GM23248 (cell line): ENCODE results near the gene PAXX. TPM values are rescaled to one million over a fixed set of nuclear protein-coding genes. Genes with fewer than 3 reads are reported as not detected.
A peak's percentile ranks its signal among the peaks of the same experiment; 100 is the strongest.

Experiments
- DNase-seq: peaks from one replicate; pipeline ENCODE4 v3.0.0-alpha.2; 2015
- H2AFZ ChIP-seq: fragments of 200-600 bp; sonication (generic); 2 replicates; pipeline ENCODE4 v1.6.1; 2016; ENCODE audit warnings: antibody characterized with exemption
- H3F3A ChIP-seq: fragments of 200-600 bp; sonication (generic); 2 replicates; pipeline ENCODE4 v1.6.1; 2016; ENCODE audit warnings: mild to moderate bottlenecking, antibody characterized with exemption, mixed run types; ENCODE audit not compliant: insufficient read depth
- H3K27ac ChIP-seq: fragments of 200-600 bp; sonication (generic); 2 replicates; pipeline ENCODE4 v1.5.1; 2016; ENCODE audit warnings: mild to moderate bottlenecking
- H3K27me3 ChIP-seq: fragments of 200-600 bp; sonication (generic); replicated peaks from 2 replicates; pipeline ENCODE4 v1.6.1; 2016; ENCODE audit warnings: mild to moderate bottlenecking; ENCODE audit not compliant: insufficient read depth
- H3K36me3 ChIP-seq: fragments of 200-600 bp; sonication (generic); 2 replicates; pipeline ENCODE4 v1.6.1; 2016; ENCODE audit warnings: low read depth, mild to moderate bottlenecking
- H3K4me1 ChIP-seq: fragments of 200-600 bp; sonication (generic); 2 replicates; pipeline ENCODE4 v1.6.1; 2016; ENCODE audit warnings: mild to moderate bottlenecking; ENCODE audit not compliant: insufficient read depth
- H3K4me2 ChIP-seq: fragments of 200-600 bp; sonication (generic); one replicate; pipeline ENCODE4 v1.6.1; 2016; ENCODE audit warnings: mild to moderate bottlenecking; ENCODE audit not compliant: unreplicated experiment
- H3K4me3 ChIP-seq: fragments of 200-600 bp; sonication (generic); 2 replicates; pipeline ENCODE4 v1.5.1; 2016; ENCODE audit warnings: mild to moderate bottlenecking
- H3K79me2 ChIP-seq: fragments of 200-600 bp; sonication (generic); 2 replicates; pipeline ENCODE4 v1.6.1; 2016; ENCODE audit warnings: mild to moderate bottlenecking; ENCODE audit not compliant: insufficient read depth
- H3K9ac ChIP-seq: fragments of 200-600 bp; sonication (generic); 2 replicates; pipeline ENCODE4 v1.6.1; 2016; ENCODE audit warnings: mild to moderate bottlenecking
- H3K9me2 ChIP-seq: fragments of 200-600 bp; sonication (generic); 2 replicates; pipeline ENCODE4 v1.6.1; 2016; ENCODE audit warnings: mixed run types, mild to moderate bottlenecking, moderate library complexity; ENCODE audit not compliant: insufficient read depth
- H3K9me3 ChIP-seq: fragments of 200-600 bp; sonication (generic); one replicate; pipeline ENCODE4 v1.6.1; 2017; ENCODE audit warnings: low read depth
- H4K20me1 ChIP-seq: fragments of 200-600 bp; sonication (generic); 2 replicates; pipeline ENCODE4 v1.6.0; 2016; ENCODE audit not compliant: insufficient read depth
- EZH2 ChIP-seq: fragments of 200-600 bp; sonication (generic); IDR thresholded peaks from 2 replicates; pipeline ENCODE4 v1.6.1; 2018; ENCODE audit warnings: antibody characterized with exemption, mild to moderate bottlenecking; ENCODE audit not compliant: insufficient read depth, poor library complexity, severe bottlenecking
- EZH2phosphoT487 ChIP-seq: fragments of 200-600 bp; sonication (generic); IDR thresholded peaks from 2 replicates; pipeline ENCODE4 v1.6.1; 2018; ENCODE audit warnings: antibody characterized with exemption, moderate library complexity, mild to moderate bottlenecking, low read depth; ENCODE audit not compliant: insufficient read depth
- whole genome bisulfite sequencing, 2 experiments: methylation state at CpG; one replicate each; pipeline ENCODE4 v1.1.6; 2015 to 2017; ENCODE audit warnings: low lambda C conversion rate in 2 of 2, low coverage in 1 of 2; ENCODE audit errors: missing lambda C conversion rate in 2 of 2; 5-methylcytosine and 5-hydroxymethylcytosine counted together
- in situ Hi-C: fragments of 300-500 bp; cut with MboI; formaldehyde crosslinking; loops from 2 replicates; pipeline ENCODE4 v1.15.0; 2020
- polyA plus RNA-seq: library from polyadenylated mRNA; unstranded; fragments of >200 nt; fragmentation: Nextera tagmentation; extraction: Ambion mirVana; gene quantifications from 2 replicates; pipeline ENCODE4 v1.2.1, GENCODE V29; 2016
- total RNA-seq: library from RNA; depleted of rRNA; stranded (reverse); fragments of >200 nt; shearing (Covaris generic); gene quantifications from 2 replicates; pipeline ENCODE4 v1.2.3, GENCODE V29; 2014

Gene PAXX
- total and polyA plus RNA-seq, 2 experiments from 2014 or later = 52.2 to 54.5 TPM

DNA sequence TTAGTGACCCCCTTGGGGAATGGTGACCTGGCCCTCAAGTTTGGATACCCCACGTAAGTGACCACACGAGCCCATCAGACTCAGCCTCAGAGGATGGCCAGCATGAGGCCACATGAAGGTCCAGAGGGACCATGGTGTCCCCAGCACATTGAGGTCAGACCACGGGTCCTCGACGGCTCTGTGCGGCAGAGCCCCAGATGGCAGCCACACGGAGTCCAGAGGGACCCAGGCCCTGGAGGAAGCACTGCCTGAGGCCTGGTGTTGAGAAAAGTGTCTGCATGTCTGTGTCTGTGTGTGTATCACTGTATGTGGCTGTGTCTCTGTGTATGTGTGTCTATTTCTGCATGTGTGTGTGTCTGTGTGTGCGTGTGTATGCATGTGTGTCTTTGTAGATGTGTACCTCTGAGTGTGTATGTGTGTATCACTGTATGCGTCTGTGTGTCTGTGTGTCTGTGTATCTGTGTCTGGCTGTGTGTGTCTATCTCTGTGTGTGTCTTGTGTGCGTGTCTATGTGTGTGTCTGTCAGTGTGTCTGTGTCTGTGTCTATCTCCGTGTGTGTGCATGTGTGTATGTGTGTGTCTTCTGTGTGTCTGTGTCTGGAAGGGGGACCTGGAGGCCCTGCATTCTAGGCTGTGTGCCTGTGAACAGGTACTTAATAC is 8.4 kb upstream of the PAXX start:
- H3K9me3 ChIP-seq = no peaks in the 10 kb centered on the region
- H2AFZ ChIP-seq = no peak overlapping the region
- in situ Hi-C loops = no loop called here
- H3F3A ChIP-seq = no peaks in the 10 kb centered on the region
- H3K9me2 ChIP-seq = no peaks in the 10 kb centered on the region
- no peak for DNase-seq
- H3K36me3 ChIP-seq = no peaks in the 10 kb centered on the region
- no peak overlapping the region for H3K9ac ChIP-seq
- 73 to 75% methylated on average over 11 of the region's 11 CpGs for WGBS, 2 experiments
- TF ChIP-seq EZH2 = no peak
- no peak for TF ChIP-seq EZH2phosphoT487
- no peak overlapping the region for H3K27ac ChIP-seq
- H3K79me2 ChIP-seq = no peaks in the 10 kb centered on the region
- H3K27me3 ChIP-seq = peaks cover 19% of the 10 kb centered on the region; the same call in 1 of the 2 replicates
- no peaks in the 10 kb centered on the region for H4K20me1 ChIP-seq
- H3K4me2 ChIP-seq = no peak overlapping the region
- no peaks in the 10 kb centered on the region for H3K4me1 ChIP-seq
- H3K4me3 ChIP-seq = no peak overlapping the region

GRCh38 chr9:136984464-136985026 is 7.7 kb upstream of the PAXX start:
- TF ChIP-seq EZH2phosphoT487 (no peak), EZH2 (no peak)
- Histone ChIP-seq H3K4me1 (no peaks in the 10 kb centered on the region), H3K27ac (no peak overlapping the region), H3F3A (no peaks in the 10 kb centered on the region), H4K20me1 (no peaks in the 10 kb centered on the region), H2AFZ (no peak overlapping the region), H3K79me2 (no peaks in the 10 kb centered on the region), H3K9me2 (no peaks in the 10 kb centered on the region), H3K4me3 (no peak overlapping the region), H3K9me3 (no peaks in the 10 kb centered on the region), H3K4me2 (no peak overlapping the region), H3K36me3 (no peaks in the 10 kb centered on the region), H3K27me3 (peaks cover 19% of the 10 kb centered on the region; the same call in 1 of the 2 replicates), H3K9ac (no peak overlapping the region)
- in situ Hi-C loops = no loop called here
- 38 to 67% methylated on average over 14 to 18 of the region's 29 CpGs for WGBS, 2 experiments
- no peak for DNase-seq

- Histone ChIP-seq H4K20me1 (no peaks in the 10 kb centered on the region), H2AFZ (no peak overlapping the region), H3F3A (no peaks in the 10 kb centered on the region), H3K4me2 (no peak overlapping the region), H3K36me3 (no peaks in the 10 kb centered on the region), H3K4me3 (no peak overlapping the region), H3K27ac (no peak overlapping the region), H3K4me1 (no peaks in the 10 kb centered on the region), H3K9me2 (no peaks in the 10 kb centered on the region), H3K9ac (no peak overlapping the region), H3K9me3 (no peaks in the 10 kb centered on the region), H3K79me2 (no peaks in the 10 kb centered on the region), H3K27me3 (peaks cover 19% of the 10 kb centered on the region; the same call in 1 of the 2 replicates)
- 4% methylated on average over 21 to 31 of the region's 48 CpGs for WGBS, 2 experiments
- in situ Hi-C loops = no loop called here
- no peak for DNase-seq
- TF ChIP-seq EZH2 (peak; percentile 44), EZH2phosphoT487 (no peak)
Measured at GRCh38 chr9:136985027-136985602, 7.1 kb upstream of the PAXX start.

GRCh38 chr9:136985853-136986252 is 6.4 kb upstream of the PAXX start:
- in situ Hi-C loops = no loop called here
- TF ChIP-seq EZH2phosphoT487 = no peak
- TF ChIP-seq EZH2 = no peak
- H3K27me3 ChIP-seq = peaks cover 19% of the 10 kb centered on the region; the same call in 1 of the 2 replicates
- H4K20me1 ChIP-seq = no peaks in the 10 kb centered on the region
- H3K36me3 ChIP-seq = no peaks in the 10 kb centered on the region
- H3K79me2 ChIP-seq = no peaks in the 10 kb centered on the region
- H3K4me2 ChIP-seq = no peak overlapping the region
- no peak overlapping the region for H3K9ac ChIP-seq
- no peak overlapping the region for H3K4me3 ChIP-seq
- no peak overlapping the region for H3K27ac ChIP-seq
- no peaks in the 10 kb centered on the region for H3K9me3 ChIP-seq
- no peaks in the 10 kb centered on the region for H3K4me1 ChIP-seq
- H3K9me2 ChIP-seq = no peaks in the 10 kb centered on the region
- peaks cover under 1% of the 10 kb centered on the region; the same call in 1 of the 2 replicates for H3F3A ChIP-seq
- no peak overlapping the region for H2AFZ ChIP-seq
- no peak for DNase-seq
- WGBS, 2 experiments = 39 to 85% methylated on average over 5 to 31 of the region's 33 CpGs
